BLaER1 treated with 17β-estradiol and CSF1 and Interleukin-3, amounts not matched to agents 10 nM and 100 nM (cell line): Measurements from ENCODE around the gene HBG2.

Source experiments
- H3K27ac ChIP-seq, 11 experiments: shearing (Covaris generic); formaldehyde crosslinking; 2 replicates each; pipeline ENCODE4 v1.8.1; 2022
- H3K27me3 ChIP-seq, 11 experiments: shearing (Covaris generic); formaldehyde crosslinking; 2 replicates each; pipeline ENCODE4 v1.8.1; 2022
- H3K36me3 ChIP-seq, 11 experiments: shearing (Covaris generic); formaldehyde crosslinking; 2 replicates each; pipeline ENCODE4 v1.8.1; 2022
- H3K4me1 ChIP-seq, 10 experiments: shearing (Covaris generic); formaldehyde crosslinking; 2 replicates each; pipeline ENCODE4 v1.8.1; 2022
- H3K4me2 ChIP-seq, 11 experiments: shearing (Covaris generic); formaldehyde crosslinking; 2 replicates each; pipeline ENCODE4 v1.8.1; 2022
- H3K4me3 ChIP-seq, 10 experiments: shearing (Covaris generic); formaldehyde crosslinking; 2 replicates each; pipeline ENCODE4 v1.8.1; 2022
- H3K9ac ChIP-seq, 11 experiments: shearing (Covaris generic); formaldehyde crosslinking; 2 replicates each; pipeline ENCODE4 v1.8.1; 2022
- H3K9me3 ChIP-seq, 11 experiments: shearing (Covaris generic); formaldehyde crosslinking; replicated peaks in 1 of 11; 2 replicates each; pipeline ENCODE4 v1.8.1; 2022
- H4K20me1 ChIP-seq, 11 experiments: shearing (Covaris generic); formaldehyde crosslinking; 2 replicates each; pipeline ENCODE4 v1.8.1; 2022
- Cebpa-rat ChIP-seq, 11 experiments: shearing (Covaris generic); IDR thresholded peaks; 2 replicates each; pipeline ENCODE4 v1.8.1; 2022

HBG2 gene

DNA sequence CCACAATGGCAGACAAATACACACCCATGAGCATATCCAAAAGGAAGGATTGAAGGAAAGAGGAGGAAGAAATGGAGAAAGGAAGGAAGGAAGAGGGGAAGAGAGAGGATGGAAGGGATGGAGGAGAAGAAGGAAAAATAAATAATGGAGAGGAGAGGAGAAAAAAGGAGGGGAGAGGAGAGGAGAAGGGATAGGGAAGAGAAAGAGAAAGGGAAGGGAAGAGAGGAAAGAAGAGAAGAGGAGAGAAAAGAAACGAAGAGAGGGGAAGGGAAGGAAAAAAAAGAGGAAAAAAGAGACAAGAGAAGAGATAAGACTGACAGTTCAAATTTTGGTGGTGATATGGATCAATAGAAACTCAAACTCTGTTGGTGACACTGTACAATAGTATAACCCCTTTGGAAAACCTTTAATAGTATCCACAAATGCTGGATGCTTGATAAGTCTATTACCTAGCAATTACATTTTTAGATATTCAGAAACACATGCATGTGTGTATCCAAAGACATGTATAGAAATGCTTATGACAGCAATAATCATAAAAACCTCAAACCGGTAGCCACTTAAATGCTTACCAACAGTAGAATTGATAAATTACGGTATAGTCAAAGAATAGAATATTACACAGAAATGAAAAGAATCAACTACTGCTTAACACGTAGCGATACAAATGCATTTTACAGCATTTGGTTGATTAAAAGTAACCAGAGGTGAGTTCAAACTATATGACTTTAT is 19.1 kb downstream of the HBG2 start:
- Histone ChIP-seq H3K4me2 (no peak overlapping the region), H3K9me3 (no peaks in the 10 kb centered on the region), H3K27me3 (no peaks in the 10 kb centered on the region), H4K20me1 (no peaks in the 10 kb centered on the region), H3K27ac (no peak overlapping the region), H3K4me1 (peaks cover 10 to 41% (median 11%) of the 10 kb centered on the region in 10 experiments), H3K4me3 (no peak overlapping the region), H3K36me3 (no peaks in the 10 kb centered on the region), H3K9ac (no peak overlapping the region)
- TF ChIP-seq Cebpa-rat (IDR thresholded peaks at IDR 0.05): no peak

DNA sequence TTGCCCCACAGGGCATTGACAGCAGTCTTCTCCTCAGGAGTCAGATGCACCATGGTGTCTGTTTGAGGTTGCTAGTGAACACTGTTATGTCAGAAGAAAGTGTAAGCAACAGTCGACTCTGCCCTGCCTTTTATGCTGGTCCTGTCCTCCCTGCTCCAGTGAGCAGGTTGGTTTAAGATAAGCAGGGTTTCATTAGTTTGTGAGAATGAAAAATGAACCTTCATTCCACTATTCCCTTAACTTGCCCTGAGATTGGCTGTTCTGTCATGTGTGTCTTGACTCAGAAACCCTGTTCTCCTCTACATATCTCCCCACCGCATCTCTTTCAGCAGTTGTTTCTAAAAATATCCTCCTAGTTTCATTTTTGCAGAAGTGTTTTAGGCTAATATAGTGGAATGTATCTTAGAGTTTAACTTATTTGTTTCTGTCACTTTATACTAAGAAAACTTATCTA is 20.2 kb downstream of the HBG2 start, which contains the start of gene HBD:
TSS of gene HBD (minus strand) at position 103 of the 454 bp plus-strand sequence. CDS start at position 53, 50 bp downstream.
- Histone ChIP-seq H3K4me1 (peaks cover 10 to 41% (median 11%) of the 10 kb centered on the region in 10 experiments), H3K9ac (no peak within 1 kb of the TSS), H3K27ac (0 out of 22 replicates have a peak within 1 kb of the TSS, but pooled peaks of 1 of the 11 experiments have one; percentile 13), H3K4me3 (no peak within 1 kb of the TSS), H3K4me2 (peak within 1 kb of the TSS; percentile 40 to 80 (median 62)), H3K27me3 (no peaks in the 10 kb centered on the region), H3K9me3 (no peaks in the 10 kb centered on the region), H3K36me3 (no peaks in the 10 kb centered on the region), H4K20me1 (no peaks in the 10 kb centered on the region)
- no peak for TF ChIP-seq Cebpa-rat (IDR thresholded peaks at IDR 0.05)

DNA sequence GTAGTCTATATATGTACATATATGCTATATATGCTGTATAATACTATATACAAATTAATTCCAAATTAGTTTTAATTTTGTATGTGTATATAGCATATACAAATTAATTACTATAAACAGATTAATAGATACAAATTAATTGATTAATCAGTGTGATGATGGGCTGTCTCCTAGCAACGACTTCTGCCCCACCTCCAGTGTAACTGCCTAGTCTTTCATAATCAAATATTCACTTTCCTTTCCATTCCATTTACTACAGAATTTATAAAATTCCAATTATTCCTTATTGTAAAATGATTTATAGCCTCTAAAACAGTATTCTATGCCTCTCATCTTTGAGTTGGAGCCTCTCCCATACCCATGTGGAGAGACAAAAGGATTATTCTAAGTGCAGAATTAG is 21.3 kb downstream of the HBG2 start:
- Histone ChIP-seq H3K4me3 (no peak overlapping the region), H3K4me2 (no peak overlapping the region)
- no peak for TF ChIP-seq Cebpa-rat (IDR thresholded peaks at IDR 0.05)

DNA sequence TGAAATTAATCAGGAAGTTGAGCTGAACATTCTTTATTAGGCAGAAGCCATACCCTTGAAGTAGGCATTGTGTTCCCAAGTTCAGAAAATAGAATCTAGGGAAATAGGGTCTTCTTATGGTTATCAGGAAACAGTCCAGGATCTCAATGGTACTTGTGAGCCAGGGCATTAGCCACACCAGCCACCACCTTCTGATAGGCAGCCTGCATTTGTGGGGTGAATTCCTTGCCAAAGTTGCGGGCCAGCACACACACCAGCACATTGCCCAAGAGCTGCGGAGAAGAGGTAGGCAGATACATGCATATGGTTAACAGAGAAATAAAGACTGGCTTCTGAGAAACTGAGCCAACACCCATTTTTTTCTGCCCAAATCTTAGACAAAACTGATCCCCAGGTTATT is 21.8 kb downstream of the HBG2 start:
- no peak for TF ChIP-seq Cebpa-rat (IDR thresholded peaks at IDR 0.05)

More for the DNA sequence above, 21.3 kb downstream of the HBG2 start:
- no peaks in the 10 kb centered on the region for H3K27me3 ChIP-seq
- H4K20me1 ChIP-seq: no peaks in the 10 kb centered on the region
- no peak overlapping the region for H3K9ac ChIP-seq
- H3K9me3 ChIP-seq: no peaks in the 10 kb centered on the region
- peaks cover 10 to 32% (median 11%) of the 10 kb centered on the region in 10 experiments for H3K4me1 ChIP-seq
- no peaks in the 10 kb centered on the region for H3K36me3 ChIP-seq
- no peak overlapping the region for H3K27ac ChIP-seq

DNA sequence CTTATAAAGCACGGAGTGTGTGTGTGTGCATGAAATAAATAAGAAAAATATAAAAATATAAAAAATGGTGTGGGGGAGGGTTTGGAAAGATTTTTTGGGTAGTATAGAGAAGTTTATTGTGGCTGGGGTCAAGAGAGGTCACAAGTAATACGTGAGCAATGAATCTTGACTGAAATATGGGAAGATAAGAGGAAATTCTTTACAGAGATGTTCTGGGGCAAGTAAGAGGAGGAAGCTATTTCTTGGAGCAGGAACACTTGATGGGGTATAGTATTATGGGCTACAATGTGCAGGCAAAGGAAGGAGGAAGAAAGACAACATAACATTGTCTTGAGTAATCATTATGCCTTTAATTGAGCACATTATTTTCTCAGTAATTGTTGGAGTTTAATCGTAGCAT is 22.4 kb downstream of the HBG2 start:
- Histone ChIP-seq H3K27ac (no peak overlapping the region), H3K4me2 (peak overlapping the region in 2 of 11 experiments; percentile 30 to 45; a peak in 4 of 22 replicates), H3K4me3 (no peak overlapping the region), H3K27me3 (no peaks in the 10 kb centered on the region), H3K36me3 (no peaks in the 10 kb centered on the region), H3K4me1 (peaks cover 10 to 31% (median 11%) of the 10 kb centered on the region in 10 experiments), H4K20me1 (no peaks in the 10 kb centered on the region), H3K9ac (no peak overlapping the region), H3K9me3 (no peaks in the 10 kb centered on the region)
- TF ChIP-seq Cebpa-rat (IDR thresholded peaks at IDR 0.05): no peak

More for the DNA sequence above, 21.8 kb downstream of the HBG2 start:
- H3K27ac ChIP-seq: no peak overlapping the region
- H3K4me1 ChIP-seq: peaks cover 10 to 31% (median 11%) of the 10 kb centered on the region in 10 experiments
- no peaks in the 10 kb centered on the region for H3K36me3 ChIP-seq
- no peaks in the 10 kb centered on the region for H3K9me3 ChIP-seq
- no peak overlapping the region for H3K9ac ChIP-seq
- H3K27me3 ChIP-seq: no peaks in the 10 kb centered on the region
- H4K20me1 ChIP-seq: no peaks in the 10 kb centered on the region
- peak overlapping the region in 2 of 11 experiments; percentile 30 to 45; a peak in 4 of 22 replicates for H3K4me2 ChIP-seq
- no peak overlapping the region for H3K4me3 ChIP-seq

DNA sequence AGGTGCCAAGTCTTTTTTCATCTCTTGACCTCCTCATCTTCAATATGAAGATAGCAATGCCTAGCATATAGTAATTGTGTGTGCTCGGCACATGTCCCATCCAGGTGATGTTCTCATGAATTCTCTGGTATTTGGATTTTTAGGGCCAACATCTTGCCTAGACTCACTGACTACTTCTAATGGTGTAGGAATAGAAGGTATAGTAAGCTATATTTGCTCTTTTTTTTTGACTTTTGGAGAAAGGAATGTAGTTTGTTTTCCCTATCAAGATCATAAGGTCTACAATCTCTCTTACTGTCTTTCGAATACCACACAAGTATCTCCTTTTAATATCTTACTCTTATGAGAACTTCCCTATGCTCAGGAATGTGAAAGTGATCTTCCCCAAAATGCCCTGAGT is 23.5 kb downstream of the HBG2 start:
- Histone ChIP-seq H4K20me1 (no peaks in the 10 kb centered on the region), H3K4me1 (peaks cover 10 to 31% (median 11%) of the 10 kb centered on the region in 10 experiments), H3K9me3 (no peaks in the 10 kb centered on the region), H3K36me3 (no peaks in the 10 kb centered on the region), H3K4me3 (no peak overlapping the region), H3K9ac (no peak overlapping the region), H3K27ac (no peak overlapping the region), H3K27me3 (no peaks in the 10 kb centered on the region), H3K4me2 (no peak overlapping the region)
- TF ChIP-seq Cebpa-rat (IDR thresholded peaks at IDR 0.05): no peak

DNA sequence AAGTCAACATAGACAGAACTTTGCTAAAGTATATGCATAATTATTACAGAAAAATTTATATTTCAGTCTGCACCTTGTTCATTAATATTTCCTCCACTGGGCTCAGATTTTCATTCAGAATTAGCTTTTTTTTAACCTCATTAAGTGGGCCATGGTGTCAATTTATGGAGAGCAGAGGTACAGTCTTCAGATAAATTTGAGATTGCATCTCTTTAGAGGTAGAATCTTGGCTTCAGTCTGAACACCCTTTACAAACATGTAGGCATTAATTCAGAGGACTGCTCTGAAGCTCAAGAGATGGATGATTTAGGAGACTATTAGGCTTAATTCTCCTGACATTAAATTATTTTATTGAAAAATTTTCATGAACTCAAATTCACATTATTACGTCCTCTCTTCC is 24.3 kb downstream of the HBG2 start:
- Histone ChIP-seq H3K27ac (no peak overlapping the region), H3K4me2 (no peak overlapping the region), H3K9me3 (no peaks in the 10 kb centered on the region), H4K20me1 (no peaks in the 10 kb centered on the region), H3K4me1 (peaks cover 10 to 31% (median 11%) of the 10 kb centered on the region in 10 experiments), H3K27me3 (no peaks in the 10 kb centered on the region), H3K9ac (no peak overlapping the region), H3K36me3 (no peaks in the 10 kb centered on the region), H3K4me3 (no peak overlapping the region)
- TF ChIP-seq Cebpa-rat (IDR thresholded peaks at IDR 0.05): no peak

DNA sequence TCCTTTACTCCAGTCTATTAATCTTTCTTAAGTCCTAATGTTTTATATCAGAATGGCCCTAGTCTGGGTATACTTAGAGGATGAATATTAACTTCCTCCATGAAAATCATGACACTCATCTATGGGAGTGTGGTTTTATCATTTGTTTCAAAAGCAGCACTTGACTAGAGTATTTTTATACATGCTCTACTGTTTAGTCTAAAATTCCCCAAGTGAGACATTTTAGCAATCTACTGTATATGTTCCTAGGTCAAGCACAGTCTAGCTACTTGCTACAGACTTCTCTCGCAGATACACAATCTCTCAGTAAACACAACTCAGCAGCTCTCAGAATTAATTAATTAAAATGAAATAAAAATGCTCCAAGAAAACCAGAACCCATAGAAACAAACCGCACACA is 24.8 kb downstream of the HBG2 start:
- Histone ChIP-seq H3K4me2 (no peak overlapping the region), H3K9me3 (no peaks in the 10 kb centered on the region)

DNA sequence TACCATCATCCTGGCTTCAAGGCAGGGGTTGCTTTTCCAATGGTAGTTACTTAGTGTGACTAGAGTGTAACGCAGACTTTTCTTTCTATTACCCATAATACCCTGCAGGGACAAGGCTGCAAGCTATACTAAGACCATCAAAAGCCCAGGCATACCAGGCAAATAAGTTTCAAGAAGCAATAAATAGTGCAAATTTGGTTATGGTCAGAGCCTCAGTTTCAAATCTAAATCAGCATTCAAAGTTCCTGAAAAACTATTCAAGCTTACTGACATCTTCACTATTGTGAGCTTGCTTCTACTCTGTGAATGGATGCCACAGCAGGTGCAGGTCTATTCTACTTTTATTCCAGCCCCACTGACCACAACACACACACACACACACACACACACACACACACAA is 25.2 kb downstream of the HBG2 start:
- no peaks in the 10 kb centered on the region for H3K9me3 ChIP-seq
- no peak overlapping the region for H3K9ac ChIP-seq
- no peak for TF ChIP-seq Cebpa-rat (IDR thresholded peaks at IDR 0.05)
- H4K20me1 ChIP-seq: no peaks in the 10 kb centered on the region
- no peak overlapping the region for H3K4me2 ChIP-seq
- peaks cover 5 to 26% (median 6%) of the 10 kb centered on the region in 10 experiments for H3K4me1 ChIP-seq
- no peaks in the 10 kb centered on the region for H3K27me3 ChIP-seq
- no peak overlapping the region for H3K4me3 ChIP-seq
- no peak overlapping the region for H3K27ac ChIP-seq
- H3K36me3 ChIP-seq: no peaks in the 10 kb centered on the region

More for the DNA sequence above, 24.8 kb downstream of the HBG2 start:
- Histone ChIP-seq H3K27ac (no peak overlapping the region), H3K27me3 (no peaks in the 10 kb centered on the region), H3K9ac (no peak overlapping the region), H3K4me3 (no peak overlapping the region), H3K4me1 (peaks cover 9 to 31% (median 10%) of the 10 kb centered on the region in 10 experiments), H4K20me1 (no peaks in the 10 kb centered on the region), H3K36me3 (no peaks in the 10 kb centered on the region)
- TF ChIP-seq Cebpa-rat (IDR thresholded peaks at IDR 0.05): no peak

DNA sequence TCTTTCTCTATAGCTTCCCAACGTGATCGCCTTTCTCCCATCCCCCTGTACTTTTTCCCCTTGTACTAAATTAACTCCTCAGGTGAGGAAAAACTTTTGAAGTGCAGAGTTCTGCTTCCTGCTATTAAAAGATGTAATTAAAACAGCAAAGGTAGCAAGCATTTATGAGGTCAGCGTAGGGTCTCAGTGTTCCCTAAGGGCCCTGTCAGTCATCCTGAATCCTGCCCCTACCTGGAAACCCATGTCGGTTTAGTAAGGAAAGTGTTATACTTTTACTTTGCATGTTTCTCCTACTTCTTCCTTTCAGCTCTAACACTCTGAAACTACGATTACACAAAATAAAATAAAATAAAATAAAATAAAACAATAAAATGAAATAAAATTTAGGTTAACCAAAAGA is 26.5 kb downstream of the HBG2 start:
- no peak for TF ChIP-seq Cebpa-rat (IDR thresholded peaks at IDR 0.05)
- H4K20me1 ChIP-seq: no peaks in the 10 kb centered on the region
- H3K4me1 ChIP-seq: peaks cover 0 to 20% (median 0%) of the 10 kb centered on the region in 10 experiments; a peak in 5 of 20 replicates
- no peak overlapping the region for H3K4me2 ChIP-seq
- no peaks in the 10 kb centered on the region for H3K36me3 ChIP-seq
- no peaks in the 10 kb centered on the region for H3K27me3 ChIP-seq
- H3K27ac ChIP-seq: no peak overlapping the region
- H3K9ac ChIP-seq: no peak overlapping the region
- no peaks in the 10 kb centered on the region for H3K9me3 ChIP-seq
- no peak overlapping the region for H3K4me3 ChIP-seq
